Mesodermal cell (in vitro differentiated cells): ENCODE results near the gene MARCKS.
A peak's percentile ranks its signal among the peaks of the same experiment; 100 is the strongest.

ENCODE experiments used
- H3K27ac ChIP-seq: 2 replicates; pipeline ENCODE4 v1.7.0; 2013; ENCODE audit warnings: mild to moderate bottlenecking, low read depth, low read length, moderate library complexity; ENCODE audit not compliant: severe bottlenecking
- H3K36me3 ChIP-seq: 2 replicates; pipeline ENCODE4 v1.7.1; 2013; ENCODE audit warnings: mild to moderate bottlenecking, low read length, moderate library complexity; ENCODE audit not compliant: control insufficient read depth, insufficient read depth
- H3K4me1 ChIP-seq: one replicate; pipeline ENCODE4 v1.7.1; 2013; ENCODE audit warnings: mild to moderate bottlenecking, low read length; ENCODE audit not compliant: insufficient read depth, control insufficient read depth, poor library complexity, severe bottlenecking
- H3K4me3 ChIP-seq: 2 replicates; pipeline ENCODE4 v1.7.0; 2013; ENCODE audit warnings: low read length, control low read depth, mild to moderate bottlenecking; ENCODE audit not compliant: insufficient read depth, poor library complexity, severe bottlenecking; ENCODE audit errors: extremely low read depth
- H3K9me3 ChIP-seq: 2 replicates; pipeline ENCODE4 v1.7.1; 2013; ENCODE audit warnings: mild to moderate bottlenecking, low read length, moderate library complexity; ENCODE audit not compliant: control insufficient read depth
- WGBS, 2 experiments: methylation state at CpG; one replicate each; pipeline ENCODE4 v1.1.5; 2013; ENCODE audit warnings: missing lambda C conversion rate in 2 of 2; ENCODE audit not compliant: insufficient coverage in 2 of 2; 5-methylcytosine and 5-hydroxymethylcytosine counted together

The MARCKS gene

DNA sequence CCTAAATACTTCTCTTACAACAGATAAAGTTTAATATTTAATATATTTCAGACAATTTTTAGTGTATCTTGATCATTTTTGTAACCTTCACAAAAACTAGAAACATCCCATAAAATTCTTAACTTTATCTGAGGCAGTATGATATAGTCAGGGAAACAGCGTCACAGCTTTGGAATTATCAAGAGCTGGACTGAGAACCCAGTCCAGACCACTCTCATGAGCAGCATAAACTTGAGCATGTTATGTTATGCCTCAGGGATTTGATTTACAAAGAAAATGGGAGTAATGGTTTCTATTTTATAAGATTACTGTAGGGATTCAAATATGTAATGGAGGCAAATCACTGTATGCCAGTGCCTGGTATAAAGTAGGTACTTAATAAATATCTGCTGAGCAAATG, 8.3 kb upstream of the MARCKS start:
- no peak overlapping the region for H3K27ac ChIP-seq

GRCh38 chr6:113853252-113853651, 3.9 kb upstream of the MARCKS start:
- no peaks in the 10 kb centered on the region for H3K36me3 ChIP-seq
- no peak overlapping the region for H3K4me3 ChIP-seq
- H3K9me3 ChIP-seq = no peaks in the 10 kb centered on the region
- peaks cover 5% of the 10 kb centered on the region for H3K4me1 ChIP-seq
- 83 to 96% methylated on average over 2 of the region's 3 CpGs for WGBS, 2 experiments
- no peak overlapping the region for H3K27ac ChIP-seq

More for the DNA sequence above, 8.3 kb upstream of the MARCKS start:
- WGBS, 2 experiments = 100% methylated on average over 1 of the region's 1 CpG; no CpG with 5 or more reads in 1 of the 2 experiments
- no peak overlapping the region for H3K4me3 ChIP-seq
- H3K4me1 ChIP-seq = peaks cover 23% of the 10 kb centered on the region
- H3K36me3 ChIP-seq = no peaks in the 10 kb centered on the region
- no peaks in the 10 kb centered on the region for H3K9me3 ChIP-seq

DNA sequence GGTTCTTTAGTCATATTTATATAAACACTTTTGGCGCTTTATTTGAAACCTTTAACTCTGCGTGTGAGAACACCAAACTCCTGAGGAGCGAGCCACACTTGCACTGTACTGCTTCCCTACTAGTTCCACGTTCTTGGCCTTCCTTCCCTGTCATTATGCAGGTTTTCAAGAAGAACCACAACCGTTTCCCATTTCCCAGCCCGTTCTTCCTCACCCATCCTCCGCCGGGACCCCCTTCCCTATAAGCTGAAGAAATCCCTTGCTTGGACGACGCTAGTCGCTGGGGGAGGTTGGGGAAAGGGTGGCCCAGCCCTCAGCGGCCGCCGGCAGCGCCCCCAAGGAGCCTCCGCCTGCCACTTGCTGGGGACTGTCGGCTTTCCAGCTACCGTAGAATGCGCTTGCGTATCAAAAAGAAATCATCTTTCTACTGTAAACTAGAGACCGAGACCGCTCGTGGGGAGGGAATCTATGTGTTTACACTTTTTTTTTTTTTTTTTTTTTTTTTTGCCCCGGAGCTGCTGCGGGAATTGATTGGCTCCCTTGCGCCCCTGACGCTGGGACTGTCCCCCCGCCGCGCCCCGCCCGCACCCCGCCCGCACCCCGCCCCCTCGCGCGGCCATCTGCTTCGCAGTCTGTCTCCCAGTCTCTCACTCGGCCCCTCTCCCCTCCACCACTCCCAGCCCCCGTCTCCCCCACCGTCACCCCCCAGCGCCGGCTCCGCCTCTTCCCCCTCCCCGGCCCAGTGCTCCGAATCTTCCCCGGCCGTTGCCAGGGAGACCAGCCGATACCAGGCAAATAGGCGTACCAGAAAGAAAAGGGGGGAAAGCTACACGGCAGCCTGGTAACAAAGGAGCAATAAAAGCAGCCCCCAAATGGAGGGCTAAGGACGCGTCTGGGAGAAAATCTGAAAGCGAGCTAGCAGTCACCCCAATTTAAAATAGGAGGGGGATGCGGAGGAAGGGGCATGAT, 2.3 kb upstream of the MARCKS start:
- peak overlapping the region; percentile 99 for H3K4me3 ChIP-seq
- peaks cover 5% of the 10 kb centered on the region for H3K36me3 ChIP-seq
- peak overlapping the region; percentile 98 for H3K27ac ChIP-seq
- WGBS, 2 experiments = 6 to 7% methylated on average over 13 to 22 of the region's 56 CpGs
- H3K4me1 ChIP-seq = peaks cover 5% of the 10 kb centered on the region
- H3K9me3 ChIP-seq = no peaks in the 10 kb centered on the region

DNA sequence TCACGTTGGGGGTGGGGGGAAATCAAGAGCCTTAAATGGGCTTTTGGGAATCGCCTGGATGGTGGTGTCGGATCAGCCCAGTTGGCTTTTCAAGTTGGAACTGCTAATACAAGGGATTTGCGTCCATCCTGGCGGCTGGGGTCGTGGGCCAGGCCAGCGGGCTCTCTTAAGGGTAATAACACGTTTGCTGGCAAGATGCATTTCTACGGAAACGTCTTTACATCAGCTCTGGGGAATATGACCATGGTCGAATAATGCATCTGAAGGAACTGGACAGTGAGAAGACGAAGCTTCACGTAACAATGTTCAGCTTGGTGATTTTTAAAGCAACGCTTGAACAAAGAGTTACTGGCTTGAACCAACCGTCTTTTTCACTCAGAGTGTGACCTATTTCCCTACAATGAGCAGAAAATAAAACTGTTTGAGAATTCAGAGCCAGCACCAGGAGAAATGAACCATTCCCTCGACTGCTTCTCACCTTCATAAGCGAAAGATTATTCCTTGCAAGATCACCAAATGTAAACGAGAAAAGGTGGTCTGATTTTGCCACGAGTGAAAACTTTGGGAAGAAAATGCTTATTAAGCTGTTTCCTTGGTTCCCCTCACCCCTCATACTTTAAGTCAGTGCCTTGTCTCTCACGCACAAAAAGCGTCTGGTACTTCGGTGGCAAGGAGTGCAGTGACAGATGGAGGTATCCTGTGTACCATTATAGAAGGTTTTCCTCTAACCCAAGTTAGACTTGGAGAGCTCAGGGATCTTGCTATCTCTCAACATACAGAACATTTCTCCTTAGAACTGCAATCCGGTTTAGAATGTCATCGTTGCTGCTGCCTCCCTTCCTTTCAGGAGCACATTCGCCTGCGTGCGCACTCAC, 1.4 kb upstream of the MARCKS start:
- Histone ChIP-seq H3K4me1 (peaks cover 5% of the 10 kb centered on the region), H3K36me3 (peaks cover 10% of the 10 kb centered on the region), H3K9me3 (no peaks in the 10 kb centered on the region), H3K4me3 (peak overlapping the region; percentile 99), H3K27ac (peak overlapping the region; percentile 98)
- 0 to 2% methylated on average over 22 to 25 of the region's 27 CpGs for WGBS, 2 experiments

DNA sequence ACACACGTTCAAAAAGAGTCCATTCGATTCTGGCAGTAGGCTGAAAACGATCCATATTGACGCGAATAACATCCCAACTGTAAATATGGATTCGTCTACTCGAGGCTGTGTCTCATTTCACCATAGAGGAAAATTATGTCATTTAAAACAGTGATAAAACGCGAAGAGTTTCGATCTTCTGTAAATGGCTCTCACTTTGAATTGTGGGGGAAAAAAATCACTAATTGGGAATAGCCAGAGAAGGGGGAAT, 845 bp upstream of the MARCKS start:
- H3K36me3 ChIP-seq = peaks cover 14% of the 10 kb centered on the region
- peak overlapping the region; percentile 98 for H3K27ac ChIP-seq
- 0% methylated on average over 8 to 10 of the region's 10 CpGs for WGBS, 2 experiments
- H3K4me1 ChIP-seq = peaks cover 5% of the 10 kb centered on the region
- H3K9me3 ChIP-seq = no peaks in the 10 kb centered on the region
- peak overlapping the region; percentile 99 for H3K4me3 ChIP-seq

GRCh38 chr6:113857556-113858479, 673 bp downstream of the MARCKS start:
- Histone ChIP-seq H3K9me3 (no peaks in the 10 kb centered on the region), H3K36me3 (peaks cover 16% of the 10 kb centered on the region), H3K27ac (peak overlapping the region; percentile 98), H3K4me3 (peak overlapping the region; percentile 99), H3K4me1 (peaks cover 5% of the 10 kb centered on the region)
- 0% methylated on average over 18 to 20 of the region's 43 CpGs for WGBS, 2 experiments

GRCh38 chr6:113858480-113859348, 1.6 kb downstream of the MARCKS start:
- 0% methylated on average over 62 to 63 of the region's 67 CpGs for WGBS, 2 experiments

GRCh38 chr6:113859349-113860180, 2.4 kb downstream of the MARCKS start:
- Histone ChIP-seq H3K4me3 (peak overlapping the region; percentile 99), H3K9me3 (no peaks in the 10 kb centered on the region), H3K36me3 (peaks cover 16% of the 10 kb centered on the region), H3K4me1 (peaks cover 5% of the 10 kb centered on the region), H3K27ac (peak overlapping the region; percentile 98)
- WGBS, 2 experiments = 17 to 32% methylated on average over 71 to 75 of the region's 90 CpGs

More at GRCh38 chr6:113858480-113859348, 1.6 kb downstream of the MARCKS start:
- Histone ChIP-seq H3K4me3 (peak overlapping the region; percentile 99), H3K9me3 (no peaks in the 10 kb centered on the region), H3K36me3 (peaks cover 16% of the 10 kb centered on the region), H3K27ac (peak overlapping the region; percentile 98), H3K4me1 (peaks cover 5% of the 10 kb centered on the region)
